ENCODE measurements around the gene ATAD3A. TPM values are rescaled to one million over a fixed set of nuclear protein-coding genes. Genes with fewer than 3 reads are reported as not detected.

The ATAD3A gene
- total RNA-seq, 1 donor from 2014 or later: 26.2 TPM

DNA sequence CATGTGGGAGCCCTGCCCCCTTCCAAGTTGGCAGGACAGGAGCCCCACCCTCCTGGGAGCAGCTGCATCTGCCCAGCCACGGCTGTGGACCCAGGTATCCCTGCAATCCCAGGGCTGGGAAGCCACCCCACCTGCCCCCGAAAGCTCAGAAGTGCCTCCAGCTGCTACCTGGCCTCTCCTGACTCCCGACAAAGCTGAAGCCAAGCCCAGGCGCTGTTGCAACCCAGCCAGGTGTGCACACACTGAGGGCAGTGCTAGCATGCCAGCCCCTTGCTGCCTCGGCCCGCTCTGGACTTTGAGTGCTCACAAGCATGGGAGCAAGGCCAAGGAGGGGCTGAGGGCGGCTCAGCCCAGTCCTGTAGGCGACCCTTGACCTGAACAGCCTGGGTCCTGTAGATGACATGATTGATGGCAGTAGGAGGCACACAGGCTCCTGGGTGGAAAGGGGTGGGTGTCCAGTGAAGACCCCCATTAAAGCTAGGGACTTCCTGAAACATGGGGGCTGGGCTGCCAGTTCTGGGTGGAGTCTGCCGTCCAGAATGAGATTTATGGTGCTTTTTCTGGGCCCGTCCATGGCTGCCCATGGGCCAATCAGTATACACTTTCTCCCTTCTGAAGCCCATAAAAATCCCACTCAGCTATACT is 65.5 kb downstream of the ATAD3A start:
- no peak for DNase-seq (ENCODE audit: low spot score)

DNA sequence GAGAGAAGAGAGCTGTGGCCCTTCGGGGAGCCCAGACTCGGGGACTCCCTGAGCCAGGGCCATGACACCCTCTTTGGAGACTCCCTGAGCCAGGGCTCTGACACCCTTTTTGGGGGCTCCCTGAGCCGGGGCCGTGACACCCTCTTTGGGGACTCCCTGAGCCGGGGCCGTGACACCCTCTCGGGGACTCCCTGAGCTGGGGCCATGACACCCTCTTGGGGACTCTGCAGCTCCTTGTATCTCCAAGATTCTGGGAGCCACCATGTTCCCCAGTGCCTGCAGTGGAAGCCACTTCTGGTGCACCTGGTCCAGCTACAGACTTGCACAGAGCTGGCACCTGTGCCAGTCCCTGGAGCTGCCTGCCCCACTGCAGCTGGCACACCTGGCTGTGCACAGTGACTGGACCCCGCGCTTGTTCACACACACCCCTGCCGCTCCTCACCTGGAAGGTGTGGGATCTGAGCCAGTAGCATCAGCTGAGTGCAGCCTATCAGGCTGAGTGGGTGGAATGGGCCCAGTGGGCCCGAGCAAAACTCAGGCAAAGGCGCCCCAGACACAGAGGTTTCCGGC is 66.5 kb downstream of the ATAD3A start:
- DNase-seq (ENCODE audit: low spot score): no peak

DNA sequence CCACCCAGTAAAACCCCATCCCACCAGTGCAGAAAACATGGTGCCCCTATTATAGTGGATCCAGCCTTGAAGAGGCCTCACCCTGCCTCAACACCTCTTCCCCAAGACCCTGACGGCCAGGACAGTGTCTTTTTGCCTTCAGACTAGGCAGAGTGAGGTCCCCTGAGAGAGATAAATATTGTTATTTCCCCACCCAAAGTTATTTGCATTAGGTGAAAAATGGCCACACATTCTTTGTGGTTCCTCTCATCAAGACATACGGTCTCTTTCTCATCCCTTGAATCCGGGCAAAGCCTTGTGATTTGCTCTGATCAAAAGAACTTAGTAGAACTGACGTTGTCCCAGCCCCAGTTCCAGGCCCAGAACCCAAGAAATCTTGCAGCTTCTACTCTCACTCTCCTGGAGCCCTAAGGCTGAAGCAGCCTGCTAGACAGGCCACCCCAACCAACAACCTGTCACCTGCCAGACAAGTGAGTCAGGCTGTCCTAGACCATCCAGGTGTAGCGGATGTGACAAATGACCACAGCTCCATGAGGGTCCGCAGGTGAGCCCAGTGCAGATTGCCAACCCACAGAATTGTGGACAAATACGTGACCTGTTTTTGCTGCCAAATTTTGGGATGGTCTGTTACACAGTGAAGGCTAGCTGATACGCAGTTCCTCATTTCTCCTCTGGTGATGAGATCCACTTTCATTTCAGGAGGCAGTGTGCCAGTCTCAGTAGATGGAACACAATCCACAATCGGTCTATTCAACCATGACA is 70.8 kb downstream of the ATAD3A start:
- no peak for DNase-seq (ENCODE audit: low spot score)

DNA sequence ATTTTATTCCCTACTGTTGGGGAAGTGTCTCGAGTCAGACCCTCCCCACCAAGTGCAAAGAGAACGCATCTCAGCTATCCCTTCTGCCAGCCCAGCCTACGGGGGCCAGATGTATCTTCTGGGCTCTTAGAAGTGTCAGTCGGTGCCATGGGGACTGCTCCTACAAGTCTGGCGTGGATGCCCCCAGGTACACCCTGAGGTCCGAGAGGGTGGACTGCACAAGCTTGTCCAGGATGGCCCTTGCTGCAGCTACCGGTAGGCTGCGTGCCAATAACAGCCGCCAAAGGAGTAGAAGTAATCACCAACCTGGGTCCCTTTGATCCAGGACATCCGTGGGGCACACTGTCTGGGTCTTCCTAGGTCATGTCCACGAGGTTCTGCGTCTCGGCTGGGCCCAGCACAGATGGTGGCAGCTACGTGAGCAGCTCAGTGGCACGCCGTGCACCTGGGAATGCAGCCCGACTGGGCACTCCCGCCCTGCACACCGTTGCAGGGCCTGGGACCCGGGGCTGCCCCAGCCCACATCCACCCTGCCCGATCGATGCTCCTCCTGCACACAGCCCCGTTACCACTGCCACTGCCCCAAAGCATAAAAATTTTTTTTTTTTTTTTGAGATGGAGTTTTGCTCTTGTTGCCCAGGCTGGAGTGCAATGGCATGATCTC is 71.5 kb downstream of the ATAD3A start:
- DNase-seq (ENCODE audit: low spot score): no peak

Other genes with a start within 250 kb of the ATAD3A start
- gene UBE2J2, start 238.3 kb upstream of the ATAD3A start, total RNA-seq: 56.5 TPM
- 2.1 TPM for gene SCNN1D, start 231.7 kb upstream of the ATAD3A start, total RNA-seq
- 36.6 TPM for gene ACAP3, start 204.2 kb upstream of the ATAD3A start, total RNA-seq
- gene PUSL1, start 203.6 kb upstream of the ATAD3A start, total RNA-seq: 11.6 TPM
- 74.7 TPM for gene INTS11, start 187.5 kb upstream of the ATAD3A start, total RNA-seq
- gene CPTP, start 187.4 kb upstream of the ATAD3A start, total RNA-seq: 19.7 TPM
- 0.19 TPM for gene TAS1R3, start 180.9 kb upstream of the ATAD3A start, total RNA-seq
- gene DVL1, start 162.7 kb upstream of the ATAD3A start, total RNA-seq: 52.1 TPM
- 109 TPM for gene MXRA8, start 153.6 kb upstream of the ATAD3A start, total RNA-seq
- gene AURKAIP1, start 137.0 kb upstream of the ATAD3A start, total RNA-seq: 120 TPM
- gene CCNL2, start 112.8 kb upstream of the ATAD3A start, total RNA-seq: 162 TPM
- gene MRPL20, start 104.9 kb upstream of the ATAD3A start, total RNA-seq: 122 TPM
- gene ANKRD65, start 90.9 kb upstream of the ATAD3A start, total RNA-seq: 4.1 TPM
- gene VWA1, start 76.5 kb upstream of the ATAD3A start, total RNA-seq: 41.1 TPM
- 0.51 TPM for gene ATAD3C, start 62.5 kb upstream of the ATAD3A start, total RNA-seq
- gene ATAD3B, start 40.4 kb upstream of the ATAD3A start, total RNA-seq: 12.6 TPM
- 1.4 TPM for gene TMEM240, start 28.5 kb downstream of the ATAD3A start, total RNA-seq
- 144 TPM for gene SSU72, start 62.7 kb downstream of the ATAD3A start, total RNA-seq
- gene FNDC10, start 88.0 kb downstream of the ATAD3A start, total RNA-seq: 2.9 TPM
- gene MIB2, start 103.3 kb downstream of the ATAD3A start, total RNA-seq: 37.9 TPM
- gene MMP23B, start 120.0 kb downstream of the ATAD3A start, total RNA-seq: 17.2 TPM
- 20.8 TPM for gene CDK11B, start 146.8 kb downstream of the ATAD3A start, total RNA-seq
- 27.7 TPM for gene SLC35E2B, start 180.6 kb downstream of the ATAD3A start, total RNA-seq
- 45.5 TPM for gene CDK11A, start 212.2 kb downstream of the ATAD3A start, total RNA-seq